Heart left ventricle (tissue), 16 donors: ENCODE data around the gene LGR5. TPM values are rescaled to one million over a fixed set of nuclear protein-coding genes. Genes with fewer than 3 reads are reported as not detected.

Experiments used
- ATAC-seq, 4 donors: fragments of 200-7000 bp; cut with Tn5 transposase; one replicate each; pipeline ENCODE4 v1.9.1; 2020 to 2022; ENCODE audit warnings: moderate library complexity in 4 of 4, mild to moderate bottlenecking in 3 of 4, moderate number of reproducible peaks in 1 of 4
- DNase-seq, 5 donors: peaks; one replicate each; pipeline ENCODE4 v3.0.0-alpha.2; 2020
- H3K27ac ChIP-seq, 12 donors: fragments of 200-600 bp; sonication (generic) in 4 of 12; one replicate each; pipeline versions ENCODE4 v1.5.0 to v1.8.0; 2016 to 2022; ENCODE audit warnings: mild to moderate bottlenecking in 2 of 12
- H3K27me3 ChIP-seq, 9 donors: fragments of 200-600 bp; sonication (generic) in 2 of 9; one replicate each; pipeline versions ENCODE4 v1.5.1 to v1.8.0; 2016 to 2022; ENCODE audit warnings: mild to moderate bottlenecking in 3 of 9
- H3K36me3 ChIP-seq, 9 donors: fragments of 200-600 bp; sonication (generic) in 2 of 9; one replicate each; pipeline versions ENCODE4 v1.5.0 to v1.8.0; 2018 to 2022; ENCODE audit warnings: mild to moderate bottlenecking in 2 of 9
- H3K4me1 ChIP-seq, 12 donors: fragments of 200-600 bp; sonication (generic) in 4 of 12; one replicate each; pipeline versions ENCODE4 v1.5.0 to v1.8.0; 2016 to 2022; ENCODE audit warnings: mild to moderate bottlenecking in 3 of 12
- H3K4me3 ChIP-seq, 12 donors: fragments of 200-600 bp; sonication (generic) in 4 of 12; one replicate each; pipeline versions ENCODE4 v1.5.0 to v1.8.0; 2017 to 2022; ENCODE audit warnings: mild to moderate bottlenecking in 9 of 12, moderate library complexity in 4 of 12
- H3K9me3 ChIP-seq, 12 donors: fragments of 200-600 bp; sonication (generic) in 4 of 12; one replicate each; pipeline versions ENCODE4 v1.5.0 to v1.8.0; 2016 to 2022; ENCODE audit warnings: mild to moderate bottlenecking in 1 of 12
- CTCF ChIP-seq, 12 donors: fragments of 200-600 bp; sonication (generic) in 4 of 12; IDR thresholded peaks; one replicate each; pipeline versions ENCODE4 v1.5.0 to v1.8.0; 2018 to 2022; ENCODE audit warnings: antibody characterized with exemption in 12 of 12, mild to moderate bottlenecking in 5 of 12
- POLR2A ChIP-seq, 2 donors: fragments of 450-650 bp; IDR thresholded peaks; one replicate each; pipeline ENCODE4 v1.6.1; 2017; ENCODE audit warnings: antibody characterized with exemption in 2 of 2, mild to moderate bottlenecking in 2 of 2, moderate library complexity in 2 of 2
- WGBS, 4 donors: extraction: QIAGEN DNeasy Blood & Tissue Kit in 2 of 4; methylation state at CpG; one replicate each; pipeline versions ENCODE4 v1.1.5 to v1.1.7; 2013 to 2018; 5-methylcytosine and 5-hydroxymethylcytosine counted together
- intact Hi-C, 10 donors: fragments of 100-400 bp; cut with DNase I; formaldehyde crosslinking; loops; one replicate each; pipeline versions ENCODE4 v1.11.1 to v1.14.2; 2022
- polyA plus RNA-seq, 2 donors: library from polyadenylated mRNA; stranded (reverse); fragments of 200-250 nt; gene quantifications; one replicate each; pipeline ENCODE4 v1.2.3, GENCODE V29; 2013
- total RNA-seq, 9 donors: library from RNA; depleted of rRNA in 2 of 9; stranded (reverse); fragments of >200 nt in 2 of 9; fragmentation: NEBNext Ultra II Directional in 3 of 9; extraction: Animal tissue kit (Norgen Biotek cat#: 25700) in 3 of 9; gene quantifications; one replicate each; pipeline versions ENCODE4 v1.1.0 to v1.2.4, GENCODE V29; 2016 to 2023
- donor health status: ischemic (EF 13 %, LVEDD 7.1; RV severe dilation, severe dysfunction).
- donor health status: healthy with polysubstance abuse.
- donor health status: DM: no; HTN: yes; CAD: no.
- donor health status: DM: no; HTN: no; CAD: no.
- donor health status: ischemic (EF 25% LVEDD 6.9; RV normal size, moderate dysfunction).
- donor health status: ischemic (EF 25% LVEDD 5.7; RV mildly dilated, moderate dysfunction).
- donor health status: healthy.
- donor health status: DM: yes; HTN: yes; CAD: no.
- donor health status: ischemic (EF 35%, LVEDD 5.7; RV mildly dilated, moderate dysfunction).
- donor health status: nonischemic (EF 11% LVEDD 7.7; RV severe dilation, severe dysfunction).
- donor health status: DM: yes; HTN: yes; CAD: no.
- donor health status: PGD.
- donor health status: ischemic (EF 29% LVEDD 5.4; RV normal size, mild dysfunction).
- donor health status: nonischemic (EF 23%, LVEDD 6.1; RV moderate dilation, normal function).

The LGR5 gene
- total and polyA plus RNA-seq, 11 donors, result 0.03 to 0.20 (median 0.13) TPM; not detected in 7

- H3K9me3 ChIP-seq, result no peaks in the 10 kb centered on the region
- intact Hi-C loops, result no loop called here
- WGBS, 4 donors, result 76 to 83% (median 81%) methylated on average over 2 of the region's 2 CpGs
- TF ChIP-seq CTCF (IDR thresholded peaks at IDR 0.05), result no peak
- no peak for TF ChIP-seq POLR2A (IDR thresholded peaks at IDR 0.05)
- H3K27ac ChIP-seq, result no peak overlapping the region
- peaks cover 0 to 3% (median 0%) of the 10 kb centered on the region in 9 donors for H3K27me3 ChIP-seq
- no peaks in the 10 kb centered on the region for H3K36me3 ChIP-seq
- H3K4me3 ChIP-seq, result no peak overlapping the region
- no peaks in the 10 kb centered on the region for H3K4me1 ChIP-seq
- DNase-seq (no peak), ATAC-seq (no peak)
These were observed 77.7 kb downstream of the LGR5 start for GRCh38 chr12:71517145-71517846.

GRCh38 chr12:71521125-71521524 is 81.5 kb downstream of the LGR5 start:
- Histone ChIP-seq H3K4me3 (no peak overlapping the region), H3K4me1 (no peaks in the 10 kb centered on the region), H3K36me3 (no peaks in the 10 kb centered on the region), H3K27me3 (peaks cover 0 to 9% (median 0%) of the 10 kb centered on the region in 9 donors), H3K27ac (no peak overlapping the region), H3K9me3 (no peaks in the 10 kb centered on the region)
- intact Hi-C loops, result no loop called here
- 72 to 83% (median 77%) methylated on average over 4 of the region's 4 CpGs for WGBS, 4 donors
- DNase-seq (no peak), ATAC-seq (no peak)
- TF ChIP-seq POLR2A (IDR thresholded peaks at IDR 0.05) (no peak), CTCF (IDR thresholded peaks at IDR 0.05) (no peak)

GRCh38 chr12:71524626-71525025 is 85.0 kb downstream of the LGR5 start:
- H3K27me3 ChIP-seq, result peaks cover 0 to 24% (median 0%) of the 10 kb centered on the region in 9 donors
- intact Hi-C loops, result no loop called here
- ATAC-seq (no peak), DNase-seq (no peak)
- no peaks in the 10 kb centered on the region for H3K4me1 ChIP-seq
- H3K27ac ChIP-seq, result no peak overlapping the region
- 52 to 59% (median 54%) methylated on average over 2 of the region's 2 CpGs for WGBS, 4 donors
- no peak for TF ChIP-seq POLR2A (IDR thresholded peaks at IDR 0.05)
- no peak for TF ChIP-seq CTCF (IDR thresholded peaks at IDR 0.05)
- H3K4me3 ChIP-seq, result no peak overlapping the region
- H3K9me3 ChIP-seq, result no peaks in the 10 kb centered on the region
- no peaks in the 10 kb centered on the region for H3K36me3 ChIP-seq

GRCh38 chr12:71533703-71534102 is 94.1 kb downstream of the LGR5 start:
- 76 to 85% (median 80%) methylated on average over 2 of the region's 2 CpGs for WGBS, 4 donors
- DNase-seq (no peak), ATAC-seq (no peak)
- Histone ChIP-seq H3K4me1 (no peaks in the 10 kb centered on the region), H3K27me3 (peaks cover 0 to 6% (median 0%) of the 10 kb centered on the region in 9 donors), H3K36me3 (no peaks in the 10 kb centered on the region), H3K27ac (no peak overlapping the region), H3K4me3 (no peak overlapping the region), H3K9me3 (no peaks in the 10 kb centered on the region)
- TF ChIP-seq POLR2A (IDR thresholded peaks at IDR 0.05) (no peak), CTCF (IDR thresholded peaks at IDR 0.05) (no peak)
- intact Hi-C loops, result no loop called here
